NT2/D1 (cell line): Measurements from ENCODE around the gene RAP1GAP.

Source experiments
- SUZ12 ChIP-seq: IDR thresholded peaks from 2 replicates; pipeline ENCODE4 v1.6.1; 2011; ENCODE audit not compliant: insufficient read length, insufficient read depth; ENCODE audit errors: extremely low read depth
- YY1 ChIP-seq: IDR thresholded peaks from 2 replicates; pipeline ENCODE4 v1.6.1; 2011; ENCODE audit not compliant: insufficient read length, insufficient read depth
- ZNF274 ChIP-seq: IDR thresholded peaks from 2 replicates; pipeline ENCODE4 v1.6.1; 2011; ENCODE audit warnings: mild to moderate bottlenecking, low read depth, low read length

GRCh38 chr1:21586846-21587601 is 82.1 kb downstream of the RAP1GAP start:
- TF ChIP-seq ZNF274, result no peak
- no peak for TF ChIP-seq YY1
- no peak for TF ChIP-seq SUZ12
